Stimulated activated CD8-positive, alpha-beta memory T cell treated with anti-CD3 and anti-CD28 coated beads, Interleukin-12 subunit alpha, Interleukin-12 subunit beta, amount 100 ng/mL, for 24 hours (primary cell): ENCODE results near the gene HSPA1L.

Source experiments
- DNase-seq: peaks from one replicate; pipeline ENCODE4 v3.0.0-alpha.2; 2020; ENCODE audit errors: extremely low read depth

HSPA1L gene

DNA sequence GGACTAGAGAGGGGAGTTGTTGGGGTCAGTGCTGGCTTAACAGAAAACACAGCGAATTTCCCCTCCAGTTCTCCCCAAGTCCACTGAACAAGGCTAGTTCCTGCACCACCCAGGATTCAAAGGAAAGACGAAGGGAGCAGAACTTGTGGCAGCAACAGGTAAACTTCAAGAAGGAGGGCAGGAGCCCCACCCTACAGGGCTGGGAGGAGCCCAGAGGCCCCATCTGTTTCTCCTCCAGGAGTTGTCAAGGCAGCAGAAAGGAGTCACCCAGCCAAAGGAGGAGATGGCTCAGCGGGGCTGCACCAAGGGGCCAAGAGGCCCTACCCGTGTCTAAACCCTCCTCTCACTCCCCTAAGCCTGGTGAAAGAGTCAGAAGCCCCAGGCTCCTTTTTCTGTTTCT is 50.9 kb downstream of the HSPA1L start:
- no peak for DNase-seq

DNA sequence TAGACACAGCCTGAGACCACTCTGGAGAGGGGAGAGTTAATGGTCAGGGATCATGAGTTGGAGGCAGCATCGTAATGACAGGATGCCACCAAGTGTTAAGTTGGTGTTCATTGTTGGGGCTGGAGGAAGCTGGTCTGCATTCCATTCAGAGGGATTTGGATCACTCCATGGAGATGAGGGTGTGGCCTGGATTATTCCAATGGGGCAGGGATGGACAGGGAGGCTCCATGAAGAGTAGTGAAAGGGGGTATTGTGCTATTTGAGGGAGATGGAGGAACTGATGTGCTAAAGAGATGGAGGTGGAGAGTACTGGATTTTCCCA is 51.5 kb downstream of the HSPA1L start:
- no peak for DNase-seq

DNA sequence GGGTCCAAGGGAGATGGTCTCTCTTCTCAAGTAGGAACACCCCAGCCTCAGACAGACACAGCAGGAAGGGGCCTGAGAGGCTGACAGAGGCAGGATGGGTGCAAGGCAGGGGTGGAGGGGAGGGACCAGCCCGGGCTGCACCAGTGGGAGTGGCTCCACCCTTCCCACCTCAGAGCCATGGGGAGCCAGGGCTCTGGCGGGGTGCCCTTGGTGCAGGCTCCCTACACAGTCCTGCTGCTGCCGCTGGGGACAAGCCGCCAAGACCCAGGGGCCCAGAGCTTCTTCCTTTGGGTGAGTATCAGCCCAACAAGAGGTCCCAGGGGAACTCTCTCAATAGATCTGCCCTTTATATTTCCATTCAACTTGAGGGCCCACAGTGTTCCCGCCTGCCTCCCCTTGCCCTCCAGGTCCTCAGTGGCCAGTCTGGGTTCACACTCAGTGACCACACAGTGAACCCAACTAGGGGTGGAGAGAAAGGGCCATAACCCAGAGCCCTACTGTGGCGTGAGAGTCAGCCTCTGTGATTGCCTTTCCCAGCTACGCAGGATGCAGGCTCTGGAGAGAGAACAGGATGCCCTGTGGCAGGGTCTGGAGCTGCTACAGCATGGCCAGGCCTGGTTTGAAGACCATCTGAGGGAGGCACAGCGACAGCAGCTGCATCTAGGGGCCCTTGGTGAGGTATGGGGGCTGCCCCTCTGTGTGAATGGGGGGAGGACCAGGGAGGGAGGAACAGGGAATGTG is 52.0 kb downstream of the HSPA1L start:
- DNase-seq = no peak

DNA sequence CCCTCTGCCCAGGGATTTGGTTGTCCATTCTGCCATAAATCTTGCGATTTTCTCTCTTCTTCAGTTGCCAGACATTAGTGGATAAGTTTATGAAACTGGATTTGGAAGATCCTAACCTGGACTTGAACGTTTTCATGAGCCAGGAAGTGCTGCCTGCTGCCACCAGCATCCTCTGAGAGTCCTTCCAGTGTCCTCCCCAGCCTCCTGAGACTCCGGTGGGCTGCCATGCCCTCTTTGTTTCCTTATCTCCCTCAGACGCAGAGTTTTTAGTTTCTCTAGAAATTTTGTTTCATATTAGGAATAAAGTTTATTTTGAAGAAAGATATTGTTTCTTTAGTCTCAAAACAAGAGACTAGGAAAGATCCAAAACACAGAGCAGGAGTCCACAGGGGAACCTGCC is 52.7 kb downstream of the HSPA1L start, which contains the start of gene SAPCD1:
SAPCD1 (plus strand) TSS at position 301 of the 400 bp plus-strand sequence. CDS start 399 bp downstream, outside the sequence.
- DNase-seq = no peak

DNA sequence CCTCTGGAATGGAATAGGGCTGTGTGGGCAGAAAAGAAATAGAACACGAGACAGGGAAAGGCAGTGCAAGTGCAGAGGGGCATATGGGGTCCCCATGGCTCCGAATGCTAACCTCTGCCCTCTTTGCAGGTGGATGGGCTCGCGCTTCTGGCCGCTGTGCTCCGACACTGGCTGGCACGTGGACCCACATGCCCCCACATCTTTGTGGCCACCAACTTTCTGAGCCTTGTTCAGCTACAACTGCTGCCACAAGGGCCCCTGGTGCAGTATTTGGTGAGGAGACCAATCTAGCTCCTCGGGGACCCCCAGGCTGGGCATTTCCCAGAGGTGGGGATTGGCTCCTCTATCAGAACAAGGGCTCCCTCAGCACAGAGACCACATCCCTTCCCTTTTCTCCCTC is 53.7 kb downstream of the HSPA1L start:
- DNase-seq = no peak

DNA sequence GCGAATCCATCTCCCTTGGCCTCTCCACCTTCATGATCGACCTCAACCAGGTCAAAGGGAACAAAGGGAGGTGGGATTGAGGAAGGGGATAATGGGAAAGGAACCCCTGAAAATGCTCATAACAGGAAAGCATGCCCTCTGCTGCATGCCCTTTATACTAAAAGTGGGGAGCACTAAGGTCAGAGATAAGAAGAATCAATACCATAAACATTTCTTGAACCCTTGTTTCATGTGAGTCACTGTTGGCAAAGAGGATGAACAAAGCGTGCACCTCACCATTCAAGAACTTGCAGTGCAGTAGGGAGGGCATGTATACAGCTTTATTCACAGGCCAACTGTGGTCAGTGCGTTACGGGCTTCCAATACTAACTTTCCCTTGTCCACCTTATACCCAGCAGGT is 54.3 kb downstream of the HSPA1L start:
- DNase-seq = no peak
